Neuronal stem cell (in vitro differentiated cells): Measurements from ENCODE around the gene FIP1L1.
A peak's percentile ranks its signal among the peaks of the same experiment; 100 is the strongest.

Experiments used
- DNase-seq: peaks from one replicate; pipeline ENCODE4 v3.0.0-alpha.2; 2013; ENCODE audit warnings: low spot score
- H2AFZ ChIP-seq: one replicate; pipeline ENCODE4 v1.6.1; 2013; ENCODE audit warnings: mild to moderate bottlenecking, low read length, inconsistent platforms
- H2AK5ac ChIP-seq: 2 replicates; pipeline ENCODE4 v1.6.1; 2013; ENCODE audit warnings: low read depth, mild to moderate bottlenecking, inconsistent platforms, low read length, moderate library complexity, mixed read lengths
- H2BK120ac ChIP-seq: 2 replicates; pipeline ENCODE4 v1.6.1; 2013; ENCODE audit warnings: low read depth, mild to moderate bottlenecking, inconsistent platforms, low read length, moderate library complexity, mixed read lengths
- H2BK12ac ChIP-seq: one replicate; pipeline ENCODE4 v1.6.1; 2013; ENCODE audit warnings: low read length, inconsistent platforms
- H2BK15ac ChIP-seq: 2 replicates; pipeline ENCODE4 v1.6.1; 2013; ENCODE audit warnings: mild to moderate bottlenecking, low read length, inconsistent platforms, mixed read lengths
- H2BK5ac ChIP-seq: one replicate; pipeline ENCODE4 v1.6.1; 2013; ENCODE audit warnings: inconsistent platforms, mild to moderate bottlenecking, low read length, moderate library complexity
- H3K14ac ChIP-seq: one replicate; pipeline ENCODE4 v1.6.1; 2013; ENCODE audit warnings: low read length, inconsistent platforms
- H3K18ac ChIP-seq: 2 replicates; pipeline ENCODE4 v1.6.1; 2013; ENCODE audit warnings: low read length, inconsistent platforms
- H3K23ac ChIP-seq: 2 replicates; pipeline ENCODE4 v1.6.1; 2013; ENCODE audit warnings: low read depth, mild to moderate bottlenecking, mixed read lengths, low read length, inconsistent platforms; ENCODE audit not compliant: poor library complexity
- H3K27ac ChIP-seq: replicated peaks from 3 replicates; pipeline ENCODE4 v1.5.1; 2013; ENCODE audit warnings: low read length, inconsistent platforms
- H3K27me3 ChIP-seq, 3 experiments: 2 replicates each; pipeline ENCODE4 v1.6.1; 2013; ENCODE audit warnings: low read length in 3 of 3, mild to moderate bottlenecking in 2 of 3, inconsistent platforms in 1 of 3, low read depth in 1 of 3, mixed read lengths in 1 of 3, moderate library complexity in 1 of 3; ENCODE audit not compliant: control insufficient read depth in 3 of 3, insufficient read depth in 3 of 3
- H3K36me3 ChIP-seq, 2 donors: replicated peaks in 1 of 2; 2 replicates each; pipeline ENCODE4 v1.6.1; 2013; ENCODE audit warnings: low read length in 2 of 2; ENCODE audit not compliant: control insufficient read depth in 2 of 2, insufficient read depth in 2 of 2
- H3K4ac ChIP-seq: 2 replicates; pipeline ENCODE4 v1.6.1; 2013; ENCODE audit warnings: inconsistent platforms, mild to moderate bottlenecking, low read length, moderate library complexity
- H3K4me1 ChIP-seq, 2 donors: 1 replicate in 1 of 2; 2 replicates in 1 of 2; pipeline ENCODE4 v1.6.1; 2013; ENCODE audit warnings: low read length in 2 of 2, low read depth in 1 of 2; ENCODE audit not compliant: control insufficient read depth in 2 of 2, insufficient read depth in 1 of 2
- H3K4me2 ChIP-seq: one replicate; pipeline ENCODE4 v1.6.1; 2013; ENCODE audit warnings: mild to moderate bottlenecking, low read length, inconsistent platforms; ENCODE audit not compliant: insufficient read depth, poor library complexity, severe bottlenecking
- H3K4me3 ChIP-seq, 2 donors: 2 replicates each; pipeline ENCODE4 v1.5.1; 2013; ENCODE audit warnings: low read length in 2 of 2, mild to moderate bottlenecking in 2 of 2, inconsistent platforms in 1 of 2, moderate library complexity in 1 of 2
- H3K79me1 ChIP-seq: one replicate; pipeline ENCODE4 v1.6.1; 2013; ENCODE audit warnings: low read depth, mild to moderate bottlenecking, inconsistent platforms, low read length, moderate library complexity
- H3K9ac ChIP-seq: one replicate; pipeline ENCODE4 v1.6.1; 2013; ENCODE audit warnings: mild to moderate bottlenecking, low read depth, low read length, inconsistent platforms; ENCODE audit not compliant: poor library complexity
- H3K9me3 ChIP-seq, 2 donors: replicated peaks in 1 of 2; 2 replicates each; pipeline versions ENCODE3 to v1.6.1; 2013; ENCODE audit warnings: low read length in 2 of 2, mild to moderate bottlenecking in 2 of 2, inconsistent platforms in 1 of 2, low read depth in 1 of 2, mixed read lengths in 1 of 2, moderate library complexity in 1 of 2; ENCODE audit not compliant: control insufficient read depth in 2 of 2, insufficient read depth in 1 of 2
- H4K8ac ChIP-seq: one replicate; pipeline ENCODE4 v1.6.1; 2013; ENCODE audit warnings: low read depth, mild to moderate bottlenecking, inconsistent platforms, low read length, moderate library complexity
- H4K91ac ChIP-seq: one replicate; pipeline ENCODE4 v1.6.1; 2013; ENCODE audit warnings: low read length, low read depth, mild to moderate bottlenecking, inconsistent platforms; ENCODE audit not compliant: poor library complexity
- WGBS, 2 donors: extraction: QIAGEN DNeasy Blood & Tissue Kit; methylation state at CpG; one replicate each; pipeline ENCODE4 v1.1.7; 2013; ENCODE audit warnings: missing lambda C conversion rate in 2 of 2, mixed read lengths in 1 of 2; ENCODE audit not compliant: insufficient read length in 2 of 2, insufficient replicate concordance in 1 of 2; ENCODE audit errors: extremely low coverage in 2 of 2; 5-methylcytosine and 5-hydroxymethylcytosine counted together

The FIP1L1 gene

GRCh38 chr4:53364624-53365023, 12.8 kb upstream of the FIP1L1 start:
- Histone ChIP-seq H3K4me1 (peaks cover 5 to 6% of the 10 kb centered on the region in 2 donors), H3K36me3 (no peaks in the 10 kb centered on the region), H2BK12ac (no peak overlapping the region), H4K8ac (no peak overlapping the region), H3K27ac (no peak overlapping the region), H4K91ac (no peak overlapping the region), H3K79me1 (no peaks in the 10 kb centered on the region), H3K27me3 (peaks cover 0 to 17% (median 0%) of the 10 kb centered on the region in 3 experiments), H3K9me3 (peaks cover 0 to 2% of the 10 kb centered on the region in 2 donors), H2AFZ (peak overlapping the region; percentile 94), H3K23ac (no peak overlapping the region), H3K18ac (no peak overlapping the region), H2BK15ac (no peak overlapping the region), H3K4me3 (peak overlapping the region in 1 of 2 donors; percentile 75), H3K4me2 (peak overlapping the region; percentile 25), H3K9ac (no peak overlapping the region), H3K14ac (no peak overlapping the region), H2BK120ac (no peak overlapping the region), H2AK5ac (no peak overlapping the region), H3K4ac (no peak overlapping the region), H2BK5ac (no peak overlapping the region)
- WGBS, 2 donors = no CpG with 5 or more reads among the region's 3 CpGs
- no peak for DNase-seq

GRCh38 chr4:53365121-53365485, 12.3 kb upstream of the FIP1L1 start:
- H3K27me3 ChIP-seq = peaks cover 0 to 21% (median 2%) of the 10 kb centered on the region in 3 experiments
- no peak overlapping the region for H3K4ac ChIP-seq
- whole genome bisulfite sequencing, 2 donors = no CpG with 5 or more reads among the region's 8 CpGs
- H3K18ac ChIP-seq = no peak overlapping the region
- H3K9me3 ChIP-seq = peaks cover 0 to 2% of the 10 kb centered on the region in 2 donors
- H3K36me3 ChIP-seq = no peaks in the 10 kb centered on the region
- H3K4me2 ChIP-seq = peak overlapping the region; percentile 92
- no peaks in the 10 kb centered on the region for H3K79me1 ChIP-seq
- H2BK120ac ChIP-seq = no peak overlapping the region
- no peak for DNase-seq
- no peak overlapping the region for H2BK5ac ChIP-seq
- H4K91ac ChIP-seq = no peak overlapping the region
- H3K23ac ChIP-seq = peak overlapping the region; percentile 45
- H2AK5ac ChIP-seq = no peak overlapping the region
- no peak overlapping the region for H2BK12ac ChIP-seq
- H3K14ac ChIP-seq = no peak overlapping the region
- peak overlapping the region; percentile 79 for H3K9ac ChIP-seq
- H3K4me3 ChIP-seq = peak overlapping the region; percentile 75 to 89
- peaks cover 5 to 6% of the 10 kb centered on the region in 2 donors for H3K4me1 ChIP-seq
- H4K8ac ChIP-seq = peak overlapping the region; percentile 78
- H2BK15ac ChIP-seq = no peak overlapping the region
- H2AFZ ChIP-seq = peak overlapping the region; percentile 94
- H3K27ac ChIP-seq = no peak overlapping the region

- no peaks in the 10 kb centered on the region for H3K79me1 ChIP-seq
- no peak within 1 kb of the TSS for H2BK12ac ChIP-seq
- no peak within 1 kb of the TSS for H2BK5ac ChIP-seq
- H3K18ac ChIP-seq = peak within 1 kb of the TSS; percentile 44
- no CpG with 5 or more reads among the region's 51 CpGs for WGBS, 2 donors
- peak within 1 kb of the TSS; percentile 75 to 89 for H3K4me3 ChIP-seq
- no peaks in the 10 kb centered on the region for H3K36me3 ChIP-seq
- H3K9me3 ChIP-seq = no peaks in the 10 kb centered on the region
- H4K8ac ChIP-seq = peak within 1 kb of the TSS; percentile 78
- DNase-seq = peak; percentile 89
- H3K9ac ChIP-seq = peak within 1 kb of the TSS; percentile 79
- H3K4me1 ChIP-seq = peaks cover 5 to 6% of the 10 kb centered on the region in 2 donors
- no peak within 1 kb of the TSS for H3K14ac ChIP-seq
- peak within 1 kb of the TSS; percentile 92 for H3K4me2 ChIP-seq
- H4K91ac ChIP-seq = no peak within 1 kb of the TSS
- no peak within 1 kb of the TSS for H2BK15ac ChIP-seq
- peak within 1 kb of the TSS; percentile 94 for H2AFZ ChIP-seq
- no peak within 1 kb of the TSS for H2BK120ac ChIP-seq
- no peak within 1 kb of the TSS for H2AK5ac ChIP-seq
- peak within 1 kb of the TSS; percentile 45 for H3K23ac ChIP-seq
- H3K4ac ChIP-seq = no peak within 1 kb of the TSS
- H3K27ac ChIP-seq = no peak within 1 kb of the TSS
- H3K27me3 ChIP-seq = peaks cover 0 to 21% (median 2%) of the 10 kb centered on the region in 3 experiments
These were observed 11.7 kb upstream of the FIP1L1 start, which contains the start of gene SCFD2 for GRCh38 chr4:53365486-53366300. TSS of gene SCFD2 (minus strand) at chr4:53366061.

GRCh38 chr4:53366301-53366716, 11.1 kb upstream of the FIP1L1 start:
- WGBS, 2 donors = 100% methylated on average over 1 of the region's 8 CpGs; no CpG with 5 or more reads in 1 of the 2 donors
- no peak overlapping the region for H2BK5ac ChIP-seq
- no peaks in the 10 kb centered on the region for H3K36me3 ChIP-seq
- no peak overlapping the region for H3K27ac ChIP-seq
- peak overlapping the region; percentile 94 for H2AFZ ChIP-seq
- no peak for DNase-seq
- H2AK5ac ChIP-seq = no peak overlapping the region
- H3K4me2 ChIP-seq = peak overlapping the region; percentile 50
- H4K8ac ChIP-seq = no peak overlapping the region
- H2BK12ac ChIP-seq = no peak overlapping the region
- no peak overlapping the region for H3K4ac ChIP-seq
- H3K4me3 ChIP-seq = peak overlapping the region; percentile 56 to 75
- no peak overlapping the region for H3K23ac ChIP-seq
- H2BK120ac ChIP-seq = no peak overlapping the region
- no peaks in the 10 kb centered on the region for H3K79me1 ChIP-seq
- H3K18ac ChIP-seq = no peak overlapping the region
- H3K27me3 ChIP-seq = peaks cover 0 to 27% (median 2%) of the 10 kb centered on the region in 3 experiments
- peaks cover 5 to 6% of the 10 kb centered on the region in 2 donors for H3K4me1 ChIP-seq
- no peak overlapping the region for H2BK15ac ChIP-seq
- no peak overlapping the region for H3K9ac ChIP-seq
- no peaks in the 10 kb centered on the region for H3K9me3 ChIP-seq
- H3K14ac ChIP-seq = no peak overlapping the region
- no peak overlapping the region for H4K91ac ChIP-seq
